Mammary epithelial cell (primary cell): ENCODE measurements around the gene RBM39.

ENCODE experiments used
- CTCF ChIP-seq, 2 donors: IDR thresholded peaks in 1 of 2; conservative IDR thresholded peaks in 1 of 2; 2 replicates each; pipeline ENCODE4 v1.5.1; 2011 to 2012; ENCODE audit warnings: inconsistent platforms in 2 of 2, low read length in 2 of 2, mild to moderate bottlenecking in 2 of 2, control low read depth in 1 of 2, low read depth in 1 of 2; ENCODE audit not compliant: insufficient read depth in 1 of 2; ENCODE audit errors: extremely low read depth in 1 of 2
- EZH2 ChIP-seq: IDR thresholded peaks from 2 replicates; pipeline ENCODE4 v1.6.1; 2012; ENCODE audit warnings: low read length, inconsistent platforms, borderline replicate concordance

GRCh38 chr20:35702051-35702823 lies 39.8 kb downstream of the RBM39 start:
- TF ChIP-seq CTCF (conservative IDR thresholded peaks at IDR 0.05 in 1 of 2, IDR thresholded peaks at IDR 0.05 in 1 of 2; ENCODE audit: extremely low read depth in 1 of 2, insufficient read depth in 1 of 2, low read depth in 1 of 2, low read length in 2 of 2) = no peak
- no peak for TF ChIP-seq EZH2
